Chondrocyte (in vitro differentiated cells): ENCODE results near the gene UBE2R2. TPM values are rescaled to one million over a fixed set of nuclear protein-coding genes. Genes with fewer than 3 reads are reported as not detected.
"Not testable (repeated sequence)": the region's sequence is repeated elsewhere in the genome, so short reads cannot be mapped to it uniquely, and the experiment has no call there.

Experiments used
- DNase-seq: peaks from one replicate; pipeline ENCODE4 v3.0.0; 2021; ENCODE audit warnings: mixed read lengths, low spot score
- H3K27ac Mint-ChIP-seq: one replicate; pipeline ENCODE4 v1.8.0; 2021; ENCODE audit warnings: mild to moderate bottlenecking, moderate library complexity, mixed read lengths; ENCODE audit not compliant: unreplicated experiment
- H3K27me3 Mint-ChIP-seq: 2 replicates; pipeline ENCODE4 v1.8.0; 2021; ENCODE audit warnings: low read depth, mixed read lengths
- H3K36me3 Mint-ChIP-seq: 2 replicates; pipeline ENCODE4 v1.8.0; 2021; ENCODE audit warnings: low read depth, mixed read lengths
- H3K4me1 Mint-ChIP-seq: 2 replicates; pipeline ENCODE4 v1.8.0; 2021; ENCODE audit warnings: low read depth, mild to moderate bottlenecking, mixed read lengths
- H3K4me3 Mint-ChIP-seq: one replicate; pipeline ENCODE4 v1.8.0; 2021; ENCODE audit warnings: mild to moderate bottlenecking, moderate library complexity, mixed read lengths; ENCODE audit not compliant: unreplicated experiment
- H3K9me3 Mint-ChIP-seq: 2 replicates; pipeline ENCODE4 v1.8.0; 2021; ENCODE audit warnings: low read depth, mixed read lengths
- total RNA-seq: library from RNA; stranded (reverse); gene quantifications from 3 replicates; pipeline ENCODE4 v1.2.1, GENCODE V29; 2021
- TF ChIP-seq, protein P1 (sequence below): fragments of 200-600 bp; sonication (generic); IDR thresholded peaks from 2 replicates; pipeline ENCODE4 v1.5.0; 2021; ENCODE audit warnings: antibody characterized with exemption, mild to moderate bottlenecking, moderate library complexity

UBE2R2 gene
- total RNA-seq, 1 donor from 2014 or later, result 48.8 TPM

DNA sequence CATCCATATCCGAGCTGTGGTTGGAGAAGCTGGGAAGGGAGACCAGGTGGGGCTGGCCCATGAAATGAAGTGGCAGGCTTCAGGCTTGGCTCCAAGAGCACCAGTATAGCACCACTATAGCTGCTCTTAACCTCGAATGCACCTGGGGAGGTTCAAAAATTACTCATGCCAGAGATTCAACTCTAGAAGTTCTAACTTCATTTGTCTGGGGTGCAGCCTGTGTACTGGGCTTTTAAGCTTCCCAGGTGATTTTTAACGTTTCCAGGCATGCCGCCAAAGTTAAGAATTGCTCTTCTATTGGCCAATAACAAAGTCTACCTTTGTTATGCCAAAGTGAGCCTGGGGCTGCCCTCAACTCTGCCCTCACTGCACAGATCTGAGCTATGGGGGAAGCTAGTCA, 21.1 kb upstream of the UBE2R2 start:
- Mint-ChIP-seq H3K4me1 (peaks cover 3% of the 10 kb centered on the region), H3K27ac (no peak overlapping the region), H3K9me3 (no peaks in the 10 kb centered on the region), H3K4me3 (no peak overlapping the region), H3K27me3 (peaks cover 25% of the 10 kb centered on the region), H3K36me3 (no peaks in the 10 kb centered on the region)
- no peak for DNase-seq
- TF ChIP-seq, protein P1, sequence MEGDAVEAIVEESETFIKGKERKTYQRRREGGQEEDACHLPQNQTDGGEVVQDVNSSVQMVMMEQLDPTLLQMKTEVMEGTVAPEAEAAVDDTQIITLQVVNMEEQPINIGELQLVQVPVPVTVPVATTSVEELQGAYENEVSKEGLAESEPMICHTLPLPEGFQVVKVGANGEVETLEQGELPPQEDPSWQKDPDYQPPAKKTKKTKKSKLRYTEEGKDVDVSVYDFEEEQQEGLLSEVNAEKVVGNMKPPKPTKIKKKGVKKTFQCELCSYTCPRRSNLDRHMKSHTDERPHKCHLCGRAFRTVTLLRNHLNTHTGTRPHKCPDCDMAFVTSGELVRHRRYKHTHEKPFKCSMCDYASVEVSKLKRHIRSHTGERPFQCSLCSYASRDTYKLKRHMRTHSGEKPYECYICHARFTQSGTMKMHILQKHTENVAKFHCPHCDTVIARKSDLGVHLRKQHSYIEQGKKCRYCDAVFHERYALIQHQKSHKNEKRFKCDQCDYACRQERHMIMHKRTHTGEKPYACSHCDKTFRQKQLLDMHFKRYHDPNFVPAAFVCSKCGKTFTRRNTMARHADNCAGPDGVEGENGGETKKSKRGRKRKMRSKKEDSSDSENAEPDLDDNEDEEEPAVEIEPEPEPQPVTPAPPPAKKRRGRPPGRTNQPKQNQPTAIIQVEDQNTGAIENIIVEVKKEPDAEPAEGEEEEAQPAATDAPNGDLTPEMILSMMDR, result no peak

DNA sequence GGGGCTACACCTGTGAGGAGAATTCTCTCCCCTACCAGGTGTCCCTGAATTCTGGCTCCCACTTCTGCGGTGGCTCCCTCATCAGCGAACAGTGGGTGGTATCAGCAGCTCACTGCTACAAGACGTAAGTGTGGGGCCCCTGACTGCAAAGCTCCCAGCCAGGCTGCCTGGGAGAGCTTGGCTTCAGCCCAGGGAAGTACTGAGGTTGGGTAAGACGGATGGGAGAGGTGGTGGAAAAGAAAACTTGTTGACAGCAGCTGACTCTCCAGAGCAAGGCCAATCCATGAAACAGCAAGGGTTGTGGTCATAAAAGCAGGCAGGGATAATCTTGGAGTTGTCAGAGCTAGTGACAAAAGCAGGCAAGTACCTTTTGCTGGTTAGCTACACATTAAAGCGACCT, 20.3 kb upstream of the UBE2R2 start:
- H3K9me3 Mint-ChIP-seq, H3K4me3 Mint-ChIP-seq, H3K27ac Mint-ChIP-seq, H3K4me1 Mint-ChIP-seq, H3K36me3 Mint-ChIP-seq, DNase-seq: not testable (repeated sequence)
- peaks cover 25% of the 10 kb centered on the region for H3K27me3 Mint-ChIP-seq

DNA sequence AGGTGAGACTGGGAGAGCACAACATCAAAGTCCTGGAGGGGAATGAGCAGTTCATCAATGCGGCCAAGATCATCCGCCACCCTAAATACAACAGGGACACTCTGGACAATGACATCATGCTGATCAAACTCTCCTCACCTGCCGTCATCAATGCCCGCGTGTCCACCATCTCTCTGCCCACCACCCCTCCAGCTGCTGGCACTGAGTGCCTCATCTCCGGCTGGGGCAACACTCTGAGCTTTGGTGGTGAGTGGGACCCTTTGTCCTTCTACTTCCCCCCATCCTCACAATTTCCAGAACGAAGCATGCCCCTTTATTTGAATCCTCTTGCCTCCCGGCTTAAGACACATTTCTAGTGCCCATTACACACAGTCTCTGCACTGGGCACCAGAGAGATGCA, 19.1 kb upstream of the UBE2R2 start:
- TF ChIP-seq, protein P1, result no peak
- no peak overlapping the region for H3K4me3 Mint-ChIP-seq
- H3K27me3 Mint-ChIP-seq, result peaks cover 25% of the 10 kb centered on the region
- H3K27ac Mint-ChIP-seq, result no peak overlapping the region
- no peaks in the 10 kb centered on the region for H3K36me3 Mint-ChIP-seq
- DNase-seq, result no peak
- peaks cover 3% of the 10 kb centered on the region for H3K9me3 Mint-ChIP-seq
- H3K4me1 Mint-ChIP-seq, result no peaks in the 10 kb centered on the region

DNA sequence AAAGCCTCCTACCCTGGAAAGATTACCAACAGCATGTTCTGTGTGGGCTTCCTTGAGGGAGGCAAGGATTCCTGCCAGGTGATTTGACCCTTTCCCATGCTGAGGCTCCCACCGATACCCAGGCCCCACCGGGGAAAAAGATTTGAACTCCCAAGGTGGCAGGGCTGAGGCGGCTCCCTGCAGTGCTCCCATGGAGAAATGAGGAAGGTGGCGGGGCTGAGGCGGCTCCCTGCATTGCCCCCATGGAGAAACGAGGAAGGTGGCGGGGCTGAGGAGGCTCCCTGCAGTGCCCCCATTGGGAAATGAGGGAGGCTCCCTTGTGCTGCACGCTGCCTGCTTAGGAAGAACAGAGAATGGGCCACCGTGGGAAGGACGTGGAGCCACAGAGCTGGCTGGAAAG, 18.4 kb upstream of the UBE2R2 start:
- no peak overlapping the region for H3K27ac Mint-ChIP-seq
- H3K4me1 Mint-ChIP-seq, result no peaks in the 10 kb centered on the region
- peaks cover 3% of the 10 kb centered on the region for H3K9me3 Mint-ChIP-seq
- H3K27me3 Mint-ChIP-seq, result peaks cover 25% of the 10 kb centered on the region
- DNase-seq, result no peak
- TF ChIP-seq, protein P1, result no peak
- no peak overlapping the region for H3K4me3 Mint-ChIP-seq
- H3K36me3 Mint-ChIP-seq, result no peaks in the 10 kb centered on the region

DNA sequence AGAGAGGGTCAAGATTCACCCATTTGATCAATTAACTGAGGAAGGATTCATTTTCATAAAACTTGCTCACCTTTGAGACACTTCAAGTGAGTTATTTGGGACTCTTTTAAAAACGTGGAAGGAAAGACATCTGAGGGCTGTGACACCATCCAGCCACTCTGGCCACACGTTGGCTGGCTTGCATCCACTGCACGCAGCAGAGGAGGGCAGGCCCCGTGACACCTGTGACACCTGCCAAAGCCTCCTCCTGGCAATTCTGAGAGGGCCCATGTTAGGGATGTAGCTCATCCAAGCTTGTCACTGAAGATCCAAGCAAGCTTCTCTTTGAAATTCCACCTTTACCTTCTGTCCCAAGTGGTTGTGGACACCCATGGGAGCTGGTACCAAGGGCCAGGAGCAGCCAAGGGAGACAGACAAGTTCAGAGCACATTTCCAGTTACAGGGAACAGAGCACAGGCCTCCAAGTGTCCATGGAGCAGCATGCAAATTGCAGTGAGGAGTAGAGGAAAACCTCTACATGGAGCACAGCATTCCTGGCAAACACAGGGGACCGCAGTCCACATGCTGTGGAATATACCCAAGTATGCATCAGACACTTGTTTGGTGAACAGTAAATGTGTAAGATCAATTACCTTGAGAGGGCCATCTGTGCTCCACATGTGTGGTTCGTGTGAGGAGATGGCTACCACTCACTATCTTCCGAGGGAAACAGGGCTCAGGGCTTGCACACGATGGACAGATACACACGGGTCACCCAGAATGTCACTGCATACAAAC, 16.8 kb upstream of the UBE2R2 start:
- H3K4me3 Mint-ChIP-seq, result no peak overlapping the region
- TF ChIP-seq, protein P1, result no peak
- peaks cover 25% of the 10 kb centered on the region for H3K27me3 Mint-ChIP-seq
- no peak for DNase-seq
- no peak overlapping the region for H3K27ac Mint-ChIP-seq
- no peaks in the 10 kb centered on the region for H3K4me1 Mint-ChIP-seq
- H3K9me3 Mint-ChIP-seq, result peaks cover 3% of the 10 kb centered on the region
- no peaks in the 10 kb centered on the region for H3K36me3 Mint-ChIP-seq

DNA sequence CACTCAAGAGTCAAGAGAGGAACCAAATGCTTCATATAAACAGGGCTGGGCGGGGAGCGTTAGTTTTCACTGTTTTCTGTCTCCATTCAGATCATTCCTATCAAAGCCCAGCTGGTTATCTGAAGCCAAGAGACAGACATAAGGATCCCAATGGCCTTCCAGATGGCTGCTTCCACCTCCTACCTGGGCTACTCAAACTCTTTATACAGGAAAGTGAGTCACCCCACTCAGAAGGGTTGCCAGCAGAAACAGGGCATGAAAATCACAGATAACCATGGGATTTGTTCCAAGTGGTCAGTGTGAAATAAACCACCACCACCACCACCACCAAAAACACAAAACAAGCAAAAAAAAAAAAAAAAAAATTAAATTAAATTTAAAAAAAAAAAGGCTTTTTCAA, 16.1 kb upstream of the UBE2R2 start:
- no peak for DNase-seq
- Mint-ChIP-seq H3K9me3 (peaks cover 3% of the 10 kb centered on the region), H3K4me3 (no peak overlapping the region), H3K27ac (no peak overlapping the region), H3K36me3 (no peaks in the 10 kb centered on the region), H3K4me1 (no peaks in the 10 kb centered on the region), H3K27me3 (peaks cover 21% of the 10 kb centered on the region)
- TF ChIP-seq, protein P1, result no peak

DNA sequence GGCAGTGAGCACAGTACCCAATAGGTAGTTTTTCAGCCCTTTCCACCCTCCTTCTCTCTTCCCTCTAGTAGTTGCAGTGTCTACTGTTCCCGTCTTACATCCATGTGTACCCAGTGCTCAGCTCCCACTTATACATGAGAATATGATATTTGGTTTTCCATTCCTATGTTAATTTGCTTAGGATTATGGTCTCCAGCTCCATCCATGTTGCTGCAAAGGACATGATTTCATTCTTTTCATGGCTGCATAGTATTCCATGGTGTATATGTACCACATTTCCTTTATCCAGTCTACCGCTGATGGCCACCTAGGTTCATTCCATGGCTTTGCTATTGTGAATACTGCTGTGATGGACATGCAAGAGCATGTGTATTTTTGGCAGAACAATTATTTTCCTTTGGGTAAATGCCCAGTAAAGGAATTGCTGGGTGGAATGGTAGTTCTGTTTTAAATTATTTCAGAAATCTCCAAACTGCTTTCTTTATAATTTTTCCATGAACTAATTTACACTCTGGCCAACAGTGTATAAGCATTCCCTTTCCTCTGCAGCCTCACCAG, 14.9 kb upstream of the UBE2R2 start:
- H3K27ac Mint-ChIP-seq, result not testable (repeated sequence)
- H3K27me3 Mint-ChIP-seq, result peaks cover 18% of the 10 kb centered on the region

DNA sequence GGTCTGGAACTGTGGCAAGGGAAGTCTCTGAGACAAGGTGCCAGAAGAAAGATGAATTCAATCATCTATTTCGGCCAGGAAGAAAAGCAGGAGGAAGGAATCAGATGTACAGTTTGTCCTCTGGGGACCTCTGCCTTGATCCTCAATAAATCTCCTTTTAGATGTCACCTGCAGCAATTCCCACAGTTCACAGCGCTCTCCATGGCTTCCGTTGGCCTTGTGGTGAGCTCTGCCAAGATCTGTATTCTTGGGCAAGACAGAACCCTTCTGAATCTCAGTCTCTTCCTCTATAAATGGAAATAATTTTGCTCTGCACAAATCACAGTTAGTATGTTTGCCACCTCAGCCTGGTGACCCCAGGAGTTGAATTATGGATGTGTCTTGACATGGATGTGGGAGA, 12.8 kb upstream of the UBE2R2 start:
- H3K27me3 Mint-ChIP-seq, DNase-seq, H3K4me1 Mint-ChIP-seq, H3K9me3 Mint-ChIP-seq, H3K4me3 Mint-ChIP-seq, H3K36me3 Mint-ChIP-seq, H3K27ac Mint-ChIP-seq: not testable (repeated sequence)

More for the DNA sequence above, 14.9 kb upstream of the UBE2R2 start:
- H3K4me3 Mint-ChIP-seq, DNase-seq, H3K36me3 Mint-ChIP-seq, H3K9me3 Mint-ChIP-seq, H3K4me1 Mint-ChIP-seq: not testable (repeated sequence)
